ENCODE measurements around the gene RITA1. TPM values are rescaled to one million over a fixed set of nuclear protein-coding genes. Genes with fewer than 3 reads are reported as not detected.

RITA1 gene
- total and polyA plus RNA-seq, 2 donors (not counting 1 experiment from before 2014, with no cell fraction given) = 8.1 to 17.9 TPM

- Histone ChIP-seq H4K20me1 (ENCODE audit: control insufficient read depth, insufficient read depth, low read length, poor library complexity, severe bottlenecking) (peaks cover 38% of the 10 kb centered on the region), H3K79me2 (ENCODE audit: control insufficient read depth, insufficient read depth, low read length) (peaks cover 6% of the 10 kb centered on the region), H3K27ac (ENCODE audit: low read length in 2 of 2) (no peak overlapping the region), H3K4me1 (ENCODE audit: control insufficient read depth in 2 of 2, insufficient read depth in 2 of 2, low read length in 2 of 2) (peaks cover 15 to 20% of the 10 kb centered on the region in 2 donors), H3K36me3 (replicated peaks in 1 of 2; ENCODE audit: control extremely low read depth in 1 of 2, control insufficient read depth in 1 of 2, extremely low read depth in 1 of 2, insufficient read depth in 2 of 2, low read length in 1 of 2) (peaks cover 0 to 49% of the 10 kb centered on the region in 2 experiments), H3K4me3 (ENCODE audit: control extremely low read depth in 1 of 5, extremely low read depth in 1 of 5, insufficient read depth in 1 of 5, low read depth in 2 of 5, low read length in 4 of 5) (no peak overlapping the region), H3K4me2 (replicated peaks; ENCODE audit: low read depth, low read length, poor library complexity, severe bottlenecking) (no peak overlapping the region), H3K27me3 (replicated peaks in 1 of 4; ENCODE audit: control extremely low read depth in 1 of 4, control insufficient read depth in 3 of 4, insufficient read depth in 4 of 4, low read length in 3 of 4) (peaks cover 0 to 19% (median 5%) of the 10 kb centered on the region in 4 experiments), H2AFZ (ENCODE audit: insufficient read depth, low read depth, low read length, poor library complexity, severe bottlenecking) (no peak overlapping the region), H3K9ac (ENCODE audit: low read length) (no peak overlapping the region), H3K9me3 (ENCODE audit: control extremely low read depth in 1 of 3, control insufficient read depth in 2 of 3, insufficient read depth in 1 of 3, low read length in 2 of 3) (no peaks in the 10 kb centered on the region)
- no peak overlapping the region for H3K4me3 Mint-ChIP-seq
- ATAC-seq (ENCODE audit: low read depth) (no peak), DNase-seq (no peak)
- no peak overlapping the region for H3K27ac Mint-ChIP-seq
- 98% methylated on average over 26 of the region's 26 CpGs for WGBS (ENCODE audit: insufficient coverage)
- H3K27me3 Mint-ChIP-seq = no peaks in the 10 kb centered on the region
- POLR2A ChIA-PET = no interaction called here
- no peaks in the 10 kb centered on the region for H3K9me3 Mint-ChIP-seq (ENCODE audit: insufficient read depth)
- TF ChIP-seq EZH2 (IDR thresholded peaks at IDR 0.05; ENCODE audit: borderline replicate concordance, insufficient read depth, low read depth, low read length, poor library complexity, severe bottlenecking) (no peak), CTCF (IDR thresholded peaks at IDR 0.05) (no peak)
- H3K4me1 Mint-ChIP-seq = peaks cover 14% of the 10 kb centered on the region
- CTCF ChIA-PET = interaction anchor here (1.0 to 7.4 kb wide), 3 partner anchors 14 to 109 kb away, joined by 3 to 73 read pairs (median 4); no protein-coding TSS in a partner anchor
- intact Hi-C loops (cut with micrococcal nuclease) = loop anchor here (10.0 kb wide), 1 partner anchor 254 kb away; the partner anchor contains the start of gene OAS1
Observed at GRCh38 chr12:113158439-113159203, 26.9 kb upstream of the RITA1 start.

GRCh38 chr12:113159937-113160336, 25.6 kb upstream of the RITA1 start:
- CTCF ChIA-PET = interaction anchor here (1.0 to 7.4 kb wide), 4 partner anchors 13 to 111 kb away, joined by 3 to 73 read pairs (median 4); no protein-coding TSS in a partner anchor

More at GRCh38 chr12:113159937-113160336, 25.6 kb upstream of the RITA1 start:
- Histone ChIP-seq H2AFZ (ENCODE audit: insufficient read depth, low read depth, low read length, poor library complexity, severe bottlenecking) (no peak overlapping the region), H3K36me3 (replicated peaks in 1 of 2; ENCODE audit: control extremely low read depth in 1 of 2, control insufficient read depth in 1 of 2, extremely low read depth in 1 of 2, insufficient read depth in 2 of 2, low read length in 1 of 2) (peaks cover 0 to 56% of the 10 kb centered on the region in 2 experiments), H3K27me3 (replicated peaks in 1 of 4; ENCODE audit: control extremely low read depth in 1 of 4, control insufficient read depth in 3 of 4, insufficient read depth in 4 of 4, low read length in 3 of 4) (peaks cover 0 to 7% (median 0%) of the 10 kb centered on the region in 4 experiments), H3K9me3 (ENCODE audit: control extremely low read depth in 1 of 3, control insufficient read depth in 2 of 3, insufficient read depth in 1 of 3, low read length in 2 of 3) (no peaks in the 10 kb centered on the region), H3K9ac (ENCODE audit: low read length) (no peak overlapping the region), H3K4me3 (ENCODE audit: control extremely low read depth in 1 of 5, extremely low read depth in 1 of 5, insufficient read depth in 1 of 5, low read depth in 2 of 5, low read length in 4 of 5) (no peak overlapping the region), H3K27ac (ENCODE audit: low read length in 2 of 2) (no peak overlapping the region), H3K4me2 (replicated peaks; ENCODE audit: low read depth, low read length, poor library complexity, severe bottlenecking) (no peak overlapping the region), H3K79me2 (ENCODE audit: control insufficient read depth, insufficient read depth, low read length) (no peaks in the 10 kb centered on the region), H3K4me1 (ENCODE audit: control insufficient read depth in 2 of 2, insufficient read depth in 2 of 2, low read length in 2 of 2) (peaks cover 5 to 7% of the 10 kb centered on the region in 2 donors), H4K20me1 (ENCODE audit: control insufficient read depth, insufficient read depth, low read length, poor library complexity, severe bottlenecking) (peaks cover 43% of the 10 kb centered on the region)
- Mint-ChIP-seq H3K4me1 (peaks cover 8% of the 10 kb centered on the region), H3K4me3 (no peak overlapping the region), H3K27me3 (no peaks in the 10 kb centered on the region), H3K27ac (no peak overlapping the region), H3K9me3 (ENCODE audit: insufficient read depth) (no peaks in the 10 kb centered on the region)
- TF ChIP-seq EZH2 (IDR thresholded peaks at IDR 0.05; ENCODE audit: borderline replicate concordance, insufficient read depth, low read depth, low read length, poor library complexity, severe bottlenecking) = no peak
- no peak for TF ChIP-seq CTCF (IDR thresholded peaks at IDR 0.05)
- 100% methylated on average over 2 of the region's 7 CpGs for WGBS (ENCODE audit: insufficient coverage)
- DNase-seq = no peak
- intact Hi-C loops (cut with micrococcal nuclease) = loop anchor here (10.0 kb wide), 1 partner anchor 255 kb away; the partner anchor contains the start of gene OAS1
- no peak for ATAC-seq (ENCODE audit: low read depth)
- POLR2A ChIA-PET = interaction anchor here (0.6 kb wide), 1 partner anchor 8 kb away, joined by 3 read pairs; no protein-coding TSS in a partner anchor
